K562 (cell line): ENCODE results near the gene DNER. TPM values are rescaled to one million over a fixed set of nuclear protein-coding genes. Genes with fewer than 3 reads are reported as not detected.

Source experiments
- ATAC-seq: fragments of 200-7000 bp; cut with Tn5 transposase; 3 replicates; pipeline ENCODE4 v1.9.1; 2020; ENCODE audit warnings: moderate library complexity
- BruUV-seq: library from RNA; stranded (reverse); fragments of 400-500 nt; replicated peaks from 2 replicates; lab custom pipeline; 2021; lab: Mats Ljungman, UMichigan
- CTCF ChIA-PET: fragments of 300-600 bp; formaldehyde crosslinking; extraction: SDS; loops from one replicate; lab custom pipeline; 2021; ENCODE audit warnings: low intra/inter-chr PET ratio; lab: Yijun Ruan, JAX
- POLR2A ChIA-PET: fragments of 300-600, 350-650 bp; sonication (Branson Sonifier 250); formaldehyde crosslinking; extraction: SDS; loops from one replicate; lab custom pipeline; 2021; ENCODE audit warnings: antibody characterized with exemption, inconsistent platforms; lab: Yijun Ruan, JAX
- DNase-seq, 4 experiments: peaks; one replicate each; pipeline versions ENCODE4 v3.0.0 to v3.0.0-alpha.2; 2011 to 2018; ENCODE audit warnings: low spot score in 3 of 4, mixed read lengths in 3 of 4; ENCODE audit errors: extremely low read depth in 1 of 4
- FAIRE-seq: peaks from 2 replicates; lab custom pipeline; 2011; peaks lifted over from hg19 to GRCh38; lab: Jason Lieb, UNC
- H2AFZ ChIP-seq: 2 replicates; pipeline ENCODE4 v1.6.0; 2011; ENCODE audit warnings: low read depth, low read length, control low read depth, inconsistent platforms
- H3K27ac ChIP-seq: fragments of 200-600 bp; 3 replicates; pipeline ENCODE4 v1.8.0; 2011; ENCODE audit warnings: low read depth, mild to moderate bottlenecking, control low read depth, inconsistent platforms, low read length, moderate library complexity, mixed read lengths; ENCODE audit errors: extremely low read depth
- H3K27me3 ChIP-seq, 2 experiments: fragments of 300-600 bp in 1 of 2; 2 replicates in 1 of 2; 3 replicates in 1 of 2; pipeline versions ENCODE4 v1.6.0 to v1.8.0; 2011; ENCODE audit warnings: inconsistent platforms in 2 of 2, low read length in 2 of 2, mild to moderate bottlenecking in 1 of 2, mixed read lengths in 1 of 2, moderate library complexity in 1 of 2; ENCODE audit not compliant: control insufficient read depth in 2 of 2, insufficient read depth in 2 of 2
- H3K36me3 ChIP-seq: fragments of 300-600 bp; 3 replicates; pipeline ENCODE4 v1.8.0; 2011; ENCODE audit warnings: mild to moderate bottlenecking, low read length, inconsistent platforms; ENCODE audit not compliant: control insufficient read depth, insufficient read depth
- H3K4me1 ChIP-seq, 2 experiments: fragments of 200-600 bp in 1 of 2; replicated peaks in 1 of 2; 2 replicates in 1 of 2; 3 replicates in 1 of 2; pipeline versions ENCODE4 v1.5.1 to v1.8.0; 2011; ENCODE audit warnings: inconsistent platforms in 2 of 2, low read length in 2 of 2, mild to moderate bottlenecking in 1 of 2, mixed read lengths in 1 of 2, moderate library complexity in 1 of 2; ENCODE audit not compliant: control insufficient read depth in 2 of 2, insufficient read depth in 2 of 2
- H3K4me2 ChIP-seq: 2 replicates; pipeline ENCODE4 v1.6.1; 2011; ENCODE audit warnings: low read length, control low read depth, inconsistent platforms, mixed read lengths; ENCODE audit not compliant: insufficient read depth
- H3K4me3 ChIP-seq: fragments of 200-600 bp; sonication (generic), shearing (Covaris generic); 2 replicates; pipeline ENCODE4 v1.5.1; 2016; ENCODE audit warnings: control low read depth, inconsistent platforms
- H3K79me2 ChIP-seq: fragments of 200-600 bp; 3 replicates; pipeline ENCODE4 v1.8.0; 2011; ENCODE audit warnings: low read length, inconsistent platforms; ENCODE audit not compliant: control insufficient read depth, insufficient read depth
- H3K9ac ChIP-seq, 2 experiments: 2 replicates each; pipeline versions ENCODE4 v1.6.0 to v1.6.1; 2011; ENCODE audit warnings: low read depth in 2 of 2, low read length in 2 of 2, control low read depth in 1 of 2, inconsistent platforms in 1 of 2, mild to moderate bottlenecking in 1 of 2, mixed read lengths in 1 of 2; ENCODE audit not compliant: insufficient read depth in 1 of 2
- H3K9me1 ChIP-seq: one replicate; pipeline ENCODE4 v1.6.0; 2011; ENCODE audit warnings: inconsistent platforms, mild to moderate bottlenecking, low read length, moderate library complexity; ENCODE audit not compliant: control insufficient read depth, insufficient read depth
- H3K9me3 ChIP-seq: replicated peaks from 2 replicates; pipeline ENCODE4 v1.5.1; 2011; ENCODE audit warnings: low read depth, low read length, inconsistent platforms; ENCODE audit not compliant: control insufficient read depth, insufficient read depth
- H4K20me1 ChIP-seq: replicated peaks from 2 replicates; pipeline ENCODE4 v1.6.1; 2011; ENCODE audit warnings: low read length, inconsistent platforms, mixed read lengths; ENCODE audit not compliant: control insufficient read depth, insufficient read depth
- ARHGAP35 ChIP-seq: fragments of 450-650 bp; IDR thresholded peaks from 2 replicates; pipeline ENCODE4 v1.6.1; 2018; ENCODE audit not compliant: partially characterized antibody
- ARID4B ChIP-seq: sonication (generic); formaldehyde crosslinking; IDR thresholded peaks from 2 replicates; pipeline ENCODE4 v1.8.0; 2022; ENCODE audit warnings: mild to moderate bottlenecking, missing genetic modification reagents
- CBX8 ChIP-seq: fragments of 200-600 bp; sonication (generic); IDR thresholded peaks from 2 replicates; pipeline ENCODE4 v1.6.1; 2012; ENCODE audit warnings: borderline replicate concordance, mixed run types, low read depth, mild to moderate bottlenecking, moderate library complexity, mixed read lengths, low read length, control low read depth, inconsistent platforms; ENCODE audit not compliant: poor library complexity, severe bottlenecking; ENCODE audit errors: extremely low read depth
- GATAD2B ChIP-seq: fragments of 450-650 bp; IDR thresholded peaks from 2 replicates; pipeline ENCODE4 v1.6.1; 2017; ENCODE audit warnings: mild to moderate bottlenecking, borderline replicate concordance
- HINFP ChIP-seq: fragments of 450-650 bp; conservative IDR thresholded peaks from 2 replicates; pipeline ENCODE4 v1.6.1; 2016; ENCODE audit warnings: missing genetic modification characterization, low read depth, mild to moderate bottlenecking, control low read depth, missing compliant biosample characterization
- ID3 ChIP-seq, 2 experiments: fragments of 250-450 bp in 1 of 2; fragments of 450-650 bp in 1 of 2; sonication (Bioruptor Pico) in 1 of 2; IDR thresholded peaks; 2 replicates each; pipeline versions ENCODE4 v1.6.1 to v1.8.0; 2016 to 2021; ENCODE audit warnings: mild to moderate bottlenecking in 2 of 2, moderate library complexity in 2 of 2, missing compliant biosample characterization in 1 of 2, missing genetic modification characterization in 1 of 2
- PHTF2 ChIP-seq: fragments of 250-450 bp; sonication (Bioruptor Pico); IDR thresholded peaks from 2 replicates; pipeline ENCODE4 v1.5.0; 2021; ENCODE audit warnings: mild to moderate bottlenecking
- ZBTB8A ChIP-seq: fragments of 450-650 bp; IDR thresholded peaks from 2 replicates; pipeline ENCODE4 v1.6.1; 2018; ENCODE audit warnings: mild to moderate bottlenecking, moderate library complexity; ENCODE audit not compliant: partially characterized antibody
- ZFP36 ChIP-seq: fragments of 150-350 bp; IDR thresholded peaks from 2 replicates; pipeline ENCODE4 v1.6.1; 2018; ENCODE audit warnings: low read length, low read depth; ENCODE audit not compliant: partially characterized antibody
- ZNF263 ChIP-seq: sonication (generic); formaldehyde crosslinking; IDR thresholded peaks from 2 replicates; pipeline ENCODE4 v1.8.0; 2022; ENCODE audit warnings: mild to moderate bottlenecking, missing genetic modification reagents, borderline replicate concordance
- WGBS: fragments of 100-300 bp; shearing (Covaris generic); methylation state at CpG from one replicate; pipeline ENCODE4 v1.1.6; 2016; ENCODE audit warnings: low coverage, mixed read lengths; ENCODE audit not compliant: insufficient coverage; ENCODE audit errors: missing lambda C conversion rate; 5-methylcytosine and 5-hydroxymethylcytosine counted together
- in situ Hi-C: fragments of 300-500 bp; cut with MboI; formaldehyde crosslinking; loops from 4 replicates; pipeline ENCODE4 v1.15.0; 2018; ENCODE audit warnings: inconsistent platforms, mixed read lengths
- intact Hi-C: fragments of 100-400 bp; cut with micrococcal nuclease; formaldehyde crosslinking; loops from 2 replicates; pipeline ENCODE4 v1.14.2; 2022
- polyA plus RNA-seq, 8 experiments: library from polyadenylated mRNA; depleted of rRNA in 4 of 8; stranded (reverse) in 5 of 8; unstranded in 3 of 8; fragments of >200 nt; fragmentation: Nextera tagmentation in 2 of 8; fragmentation: Illumina TruSeq in 1 of 8; extraction: Ambion mirVana in 2 of 8; extraction: Trizol in 1 of 8; gene quantifications; 2 replicates each; pipeline versions ENCODE4 v1.2.1 to v1.2.3, GENCODE V29; 2011 to 2014; ENCODE audit warnings: inconsistent platforms in 1 of 8, missing spikeins in 1 of 8
- total RNA-seq, 7 experiments: library from RNA; depleted of rRNA in 6 of 7; stranded (reverse); fragments of >200 nt in 6 of 7; fragmentation: Illumina TruSeq in 2 of 7; extraction: Trizol in 2 of 7; gene quantifications; 2 replicates each; pipeline versions ENCODE4 v1.2.1 to v1.2.3, GENCODE V29; 2011 to 2021; ENCODE audit warnings: low replicate concordance in 1 of 7
- TF ChIP-seq, protein P1 (sequence below): sonication (generic); formaldehyde crosslinking; IDR thresholded peaks from 2 replicates; pipeline ENCODE4 v1.9.0; 2022; ENCODE audit warnings: mild to moderate bottlenecking, missing genetic modification reagents
- TF ChIP-seq, protein P2 (sequence below): fragments of 250-450 bp; sonication (Bioruptor Pico); IDR thresholded peaks from 2 replicates; pipeline ENCODE4 v1.8.0; 2021; ENCODE audit warnings: borderline replicate concordance, mild to moderate bottlenecking, moderate library complexity; ENCODE audit not compliant: poor library complexity, severe bottlenecking

DNER gene
- total and polyA plus RNA-seq, 9 of the 15 experiments (the other 6 are each of a cell fraction or from before 2014, with no cell fraction given): not detected

DNA sequence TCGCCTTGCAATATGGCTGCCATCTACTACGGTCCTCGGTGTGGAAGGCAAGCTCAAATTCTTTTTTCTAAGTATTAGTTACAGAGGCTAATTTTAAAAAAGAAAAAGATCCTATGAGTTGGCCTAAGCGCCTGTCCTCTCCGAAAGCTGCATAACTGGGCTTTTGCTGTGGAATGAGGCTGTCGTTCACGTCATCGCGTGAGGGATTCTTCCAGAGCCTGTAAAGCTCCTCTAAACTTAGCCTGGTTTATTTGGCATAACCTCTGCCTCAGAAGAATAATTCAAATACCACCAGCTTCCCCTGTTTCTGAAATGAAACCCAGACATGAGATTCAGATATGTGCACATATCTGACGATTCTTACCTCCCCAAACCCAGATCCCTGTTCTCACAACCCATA, 187.4 kb downstream of the DNER start:
- Histone ChIP-seq H3K4me2 (no peak overlapping the region), H3K27ac (no peak overlapping the region), H3K9ac (no peak overlapping the region), H3K27me3 (no peaks in the 10 kb centered on the region), H3K9me3 (no peaks in the 10 kb centered on the region), H3K9me1 (no peaks in the 10 kb centered on the region), H3K79me2 (no peaks in the 10 kb centered on the region), H3K36me3 (no peaks in the 10 kb centered on the region), H3K4me1 (no peaks in the 10 kb centered on the region), H3K4me3 (no peak overlapping the region), H4K20me1 (no peaks in the 10 kb centered on the region), H2AFZ (no peak overlapping the region)
- FAIRE-seq: no peak
- ChIA-PET CTCF (no interaction called here), POLR2A (interaction anchor here (0.6 kb wide), 1 partner anchor 11 kb away, joined by 3 read pairs; no protein-coding TSS in a partner anchor)
- no peak for DNase-seq
- intact Hi-C loops: no loop called here
- no TSS peak for BruUV-seq
- in situ Hi-C loops: no loop called here
- 0% methylated on average over 9 of the region's 10 CpGs for WGBS
- no peak for ATAC-seq
- TF ChIP-seq, protein P1, sequence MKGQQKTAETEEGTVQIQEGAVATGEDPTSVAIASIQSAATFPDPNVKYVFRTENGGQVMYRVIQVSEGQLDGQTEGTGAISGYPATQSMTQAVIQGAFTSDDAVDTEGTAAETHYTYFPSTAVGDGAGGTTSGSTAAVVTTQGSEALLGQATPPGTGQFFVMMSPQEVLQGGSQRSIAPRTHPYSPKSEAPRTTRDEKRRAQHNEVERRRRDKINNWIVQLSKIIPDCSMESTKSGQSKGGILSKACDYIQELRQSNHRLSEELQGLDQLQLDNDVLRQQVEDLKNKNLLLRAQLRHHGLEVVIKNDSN (CRISPR knock-in tag): no peak
- no peak for TF ChIP-seq CBX8
- no peak for TF ChIP-seq GATAD2B
- TF ChIP-seq PHTF2: no peak
- TF ChIP-seq ARHGAP35: no peak
- TF ChIP-seq ZBTB8A: no peak
- no peak for TF ChIP-seq ID3 (CRISPR knock-in tag; IDR thresholded peaks at IDR 0.05)
- TF ChIP-seq ID3 (tag; IDR thresholded peaks at IDR 0.05): no peak
- no peak for TF ChIP-seq ZNF263
- no peak for TF ChIP-seq ZFP36
- TF ChIP-seq HINFP (tag): no peak
- no peak for TF ChIP-seq ARID4B (CRISPR knock-in tag)
- TF ChIP-seq, protein P2, sequence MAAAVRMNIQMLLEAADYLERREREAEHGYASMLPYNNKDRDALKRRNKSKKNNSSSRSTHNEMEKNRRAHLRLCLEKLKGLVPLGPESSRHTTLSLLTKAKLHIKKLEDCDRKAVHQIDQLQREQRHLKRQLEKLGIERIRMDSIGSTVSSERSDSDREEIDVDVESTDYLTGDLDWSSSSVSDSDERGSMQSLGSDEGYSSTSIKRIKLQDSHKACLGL (CRISPR knock-in tag): no peak
